Breast epithelium (tissue), 4 donors: ENCODE results near the gene TEX2. TPM values are rescaled to one million over a fixed set of nuclear protein-coding genes. Genes with fewer than 3 reads are reported as not detected.
"Not testable (repeated sequence)": the region's sequence is repeated elsewhere in the genome, so short reads cannot be mapped to it uniquely, and the experiment has no call there.

Source experiments
- DNase-seq, 2 donors: peaks; one replicate each; pipeline ENCODE4 v3.0.0-alpha.2; 2019; ENCODE audit warnings: low spot score in 2 of 2
- H3K27ac ChIP-seq, 2 donors: fragments of 200-600 bp; sonication (generic) in 1 of 2; one replicate each; pipeline ENCODE4 v1.5.1; 2016 to 2019; ENCODE audit warnings: mild to moderate bottlenecking in 1 of 2
- H3K27me3 ChIP-seq, 2 donors: fragments of 200-600 bp; sonication (generic) in 1 of 2; one replicate each; pipeline versions ENCODE4 v1.5.1 to v1.6.0; 2017 to 2019; ENCODE audit warnings: control low read depth in 1 of 2, mild to moderate bottlenecking in 1 of 2
- H3K36me3 ChIP-seq: fragments of 200-600 bp; one replicate; pipeline ENCODE4 v1.5.1; 2019
- H3K4me1 ChIP-seq, 2 donors: fragments of 200-600 bp; sonication (generic); one replicate each; pipeline ENCODE4 v1.5.1; 2016 to 2019; ENCODE audit warnings: control low read depth in 1 of 2
- H3K4me3 ChIP-seq, 3 donors: fragments of 200-600 bp; sonication (generic); 1 replicate in 2 of 3; 2 replicates in 1 of 3; pipeline ENCODE4 v1.5.1; 2016 to 2019; ENCODE audit warnings: mild to moderate bottlenecking in 3 of 3, moderate library complexity in 2 of 3
- H3K9me3 ChIP-seq, 2 donors: fragments of 200-600 bp; sonication (generic) in 1 of 2; one replicate each; pipeline ENCODE4 v1.5.1; 2016 to 2019; ENCODE audit warnings: control low read depth in 1 of 2
- POLR2A ChIP-seq: fragments of 450-650 bp; IDR thresholded peaks from one replicate; pipeline ENCODE4 v1.6.1; 2016; ENCODE audit warnings: antibody characterized with exemption, mild to moderate bottlenecking, moderate library complexity
- POLR2AphosphoS5 ChIP-seq, 3 donors: sonication (generic); formaldehyde crosslinking; IDR thresholded peaks; one replicate each; pipeline ENCODE4 v1.6.1; 2017; ENCODE audit warnings: antibody characterized with exemption in 3 of 3
- intact Hi-C: fragments of 100-400 bp; cut with DNase I; formaldehyde crosslinking; loops from one replicate; pipeline ENCODE4 v1.15.1; 2023; ENCODE audit warnings: low total_unique reads
- total RNA-seq, 3 donors: library from RNA; depleted of rRNA; stranded (reverse); fragments of >200 nt; gene quantifications; one replicate each; pipeline ENCODE4 v1.1.0, GENCODE V29; 2016
- TF ChIP-seq, protein P1 (sequence below), 3 donors: fragments of 450-650 bp; IDR thresholded peaks; one replicate each; pipeline ENCODE4 v1.5.1; 2016 to 2017; ENCODE audit warnings: antibody characterized with exemption in 3 of 3, mild to moderate bottlenecking in 3 of 3, moderate library complexity in 3 of 3

The TEX2 gene
- total RNA-seq, 3 donors from 2014 or later = 47.5 to 70.7 (median 69.6) TPM

DNA sequence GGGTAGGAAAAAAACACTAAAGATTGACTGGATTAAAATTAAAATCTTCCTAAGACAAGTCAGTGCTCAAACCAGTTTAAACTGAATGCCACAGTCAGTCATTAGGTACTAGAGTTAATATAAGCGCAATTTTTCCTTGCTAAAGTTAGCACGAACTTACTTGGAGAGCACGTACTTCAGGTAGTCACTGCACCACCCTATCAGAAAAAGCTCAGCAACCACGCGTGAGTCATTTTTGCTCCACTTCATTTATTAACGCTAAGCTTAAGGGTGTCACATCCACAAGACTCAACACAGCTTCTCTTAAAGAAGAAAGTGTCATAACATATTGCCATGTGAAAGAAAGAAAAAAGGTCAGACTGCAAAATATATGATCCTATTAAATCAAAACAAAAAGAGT is 53.1 kb downstream of the TEX2 start:
- no peaks in the 10 kb centered on the region for H3K4me1 ChIP-seq
- intact Hi-C loops = no loop called here
- peak overlapping the region in 1 of 2 donors; percentile 0 for H3K27ac ChIP-seq

GRCh38 chr17:64209356-64209941 is 53.6 kb downstream of the TEX2 start:
- intact Hi-C loops = no loop called here
- no peak for DNase-seq
- TF ChIP-seq, protein P1, sequence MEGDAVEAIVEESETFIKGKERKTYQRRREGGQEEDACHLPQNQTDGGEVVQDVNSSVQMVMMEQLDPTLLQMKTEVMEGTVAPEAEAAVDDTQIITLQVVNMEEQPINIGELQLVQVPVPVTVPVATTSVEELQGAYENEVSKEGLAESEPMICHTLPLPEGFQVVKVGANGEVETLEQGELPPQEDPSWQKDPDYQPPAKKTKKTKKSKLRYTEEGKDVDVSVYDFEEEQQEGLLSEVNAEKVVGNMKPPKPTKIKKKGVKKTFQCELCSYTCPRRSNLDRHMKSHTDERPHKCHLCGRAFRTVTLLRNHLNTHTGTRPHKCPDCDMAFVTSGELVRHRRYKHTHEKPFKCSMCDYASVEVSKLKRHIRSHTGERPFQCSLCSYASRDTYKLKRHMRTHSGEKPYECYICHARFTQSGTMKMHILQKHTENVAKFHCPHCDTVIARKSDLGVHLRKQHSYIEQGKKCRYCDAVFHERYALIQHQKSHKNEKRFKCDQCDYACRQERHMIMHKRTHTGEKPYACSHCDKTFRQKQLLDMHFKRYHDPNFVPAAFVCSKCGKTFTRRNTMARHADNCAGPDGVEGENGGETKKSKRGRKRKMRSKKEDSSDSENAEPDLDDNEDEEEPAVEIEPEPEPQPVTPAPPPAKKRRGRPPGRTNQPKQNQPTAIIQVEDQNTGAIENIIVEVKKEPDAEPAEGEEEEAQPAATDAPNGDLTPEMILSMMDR (IDR thresholded peaks at IDR 0.05) = no peak
- TF ChIP-seq POLR2A = no peak

More for the DNA sequence above, 53.1 kb downstream of the TEX2 start:
- no peak overlapping the region for H3K4me3 ChIP-seq
- H3K27me3 ChIP-seq = no peaks in the 10 kb centered on the region
- H3K36me3 ChIP-seq = no peaks in the 10 kb centered on the region
- TF ChIP-seq POLR2A = no peak
- TF ChIP-seq POLR2AphosphoS5 (IDR thresholded peaks at IDR 0.05) = no peak
- DNase-seq = no peak
- H3K9me3 ChIP-seq = no peaks in the 10 kb centered on the region

DNA sequence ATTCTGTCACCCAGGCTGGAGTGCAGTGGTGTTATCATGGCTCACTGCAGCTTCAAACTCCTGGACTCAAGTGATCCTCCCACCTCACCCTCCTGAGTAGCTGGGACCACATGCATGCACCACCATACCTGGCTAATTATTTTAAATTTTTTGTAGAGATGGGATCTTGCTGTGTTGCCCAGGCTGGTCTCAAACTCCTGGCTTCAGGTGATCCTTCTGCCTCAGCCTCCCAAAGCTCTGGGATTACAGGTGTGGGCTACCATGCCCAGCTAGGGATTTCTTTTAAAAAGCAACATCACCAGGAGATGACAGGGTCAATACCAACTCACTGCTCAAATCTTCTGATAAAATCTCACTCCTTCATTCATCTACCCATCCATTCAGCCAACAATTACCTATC is 54.4 kb downstream of the TEX2 start:
- DNase-seq, intact Hi-C loops, H3K4me3 ChIP-seq, H3K36me3 ChIP-seq, H3K27ac ChIP-seq, H3K9me3 ChIP-seq, H3K27me3 ChIP-seq, H3K4me1 ChIP-seq: not testable (repeated sequence)

More at GRCh38 chr17:64209356-64209941, 53.6 kb downstream of the TEX2 start:
- Histone ChIP-seq H3K27me3 (no peaks in the 10 kb centered on the region), H3K36me3 (no peaks in the 10 kb centered on the region), H3K27ac (peak overlapping the region in 1 of 2 donors; percentile 0), H3K4me1 (no peaks in the 10 kb centered on the region), H3K9me3 (no peaks in the 10 kb centered on the region), H3K4me3 (no peak overlapping the region)

DNA sequence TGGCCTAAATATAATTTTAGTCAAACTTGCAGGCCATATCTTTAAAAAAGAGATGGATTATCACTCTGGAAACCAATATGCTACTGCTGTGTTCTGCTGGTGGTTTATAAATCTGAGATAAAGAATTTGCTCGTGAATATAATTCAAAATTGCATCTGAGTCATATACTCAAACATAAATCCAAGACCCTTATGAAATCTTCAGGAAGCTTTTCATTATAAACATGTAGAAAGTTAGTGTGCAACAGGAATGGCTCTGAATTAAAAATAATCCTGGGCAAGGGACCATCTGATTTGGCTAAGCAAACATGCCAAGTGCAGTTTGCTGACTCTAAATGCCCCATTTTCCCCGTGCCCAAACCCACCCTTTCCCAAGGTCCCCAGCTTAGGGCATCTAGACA is 57.3 kb downstream of the TEX2 start:
- intact Hi-C loops = no loop called here
- Histone ChIP-seq H3K4me1 (peaks cover 0 to 4% of the 10 kb centered on the region in 2 donors), H3K36me3 (no peaks in the 10 kb centered on the region), H3K27me3 (no peaks in the 10 kb centered on the region), H3K4me3 (no peak overlapping the region), H3K27ac (no peak overlapping the region), H3K9me3 (no peaks in the 10 kb centered on the region)
- TF ChIP-seq POLR2AphosphoS5 (IDR thresholded peaks at IDR 0.05) (no peak), POLR2A (no peak)
- TF ChIP-seq, protein P1 (IDR thresholded peaks at IDR 0.05) = no peak
- no peak for DNase-seq

DNA sequence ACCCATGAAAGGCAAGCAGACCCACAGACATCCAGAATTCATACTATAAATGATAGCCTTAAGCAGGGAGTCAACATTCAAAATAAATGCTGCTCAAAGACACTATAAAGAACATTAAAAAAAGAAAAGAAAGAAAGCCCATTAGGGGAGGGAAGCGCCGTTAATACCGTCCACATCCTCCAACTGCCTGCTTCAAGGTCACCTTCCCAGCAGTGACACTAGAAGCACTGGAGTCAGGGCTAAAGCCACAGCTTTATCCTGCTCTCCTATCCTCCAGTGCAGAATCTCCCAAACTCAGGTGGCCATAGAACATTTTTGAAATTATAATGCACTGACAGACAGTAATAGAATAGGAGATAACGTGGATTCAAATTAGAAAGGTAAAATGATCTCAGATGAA is 59.4 kb downstream of the TEX2 start:
- no peak overlapping the region for H3K4me3 ChIP-seq
- intact Hi-C loops = no loop called here
- TF ChIP-seq, protein P1 (IDR thresholded peaks at IDR 0.05) = no peak
- TF ChIP-seq POLR2AphosphoS5 (IDR thresholded peaks at IDR 0.05) (no peak), POLR2A (no peak)
- peaks cover 3 to 4% of the 10 kb centered on the region in 2 donors for H3K4me1 ChIP-seq
- H3K27me3 ChIP-seq = no peaks in the 10 kb centered on the region
- no peaks in the 10 kb centered on the region for H3K36me3 ChIP-seq
- no peaks in the 10 kb centered on the region for H3K9me3 ChIP-seq
- H3K27ac ChIP-seq = no peak overlapping the region
- DNase-seq = no peak

- no peak for DNase-seq
- no peak overlapping the region for H3K27ac ChIP-seq
- no peaks in the 10 kb centered on the region for H3K9me3 ChIP-seq
- H3K36me3 ChIP-seq = no peaks in the 10 kb centered on the region
- no peak overlapping the region for H3K4me3 ChIP-seq
- intact Hi-C loops = no loop called here
- no peaks in the 10 kb centered on the region for H3K27me3 ChIP-seq
- peaks cover 3 to 4% of the 10 kb centered on the region in 2 donors for H3K4me1 ChIP-seq
- TF ChIP-seq POLR2A (no peak), POLR2AphosphoS5 (IDR thresholded peaks at IDR 0.05) (no peak)
- TF ChIP-seq, protein P1 (IDR thresholded peaks at IDR 0.05) = no peak
These were observed 60.2 kb downstream of the TEX2 start for GRCh38 chr17:64202683-64203344.
